ENCODE data around the gene NLRP12. TPM values are rescaled to one million over a fixed set of nuclear protein-coding genes. Genes with fewer than 3 reads are reported as not detected.
A peak's percentile ranks its signal among the peaks of the same experiment; 100 is the strongest.
"Not testable (repeated sequence)": the region's sequence is repeated elsewhere in the genome, so short reads cannot be mapped to it uniquely, and the experiment has no call there.

The NLRP12 gene
- total RNA-seq, 2 experiments from 2014 or later: not detected

- intact Hi-C loops (cut with micrococcal nuclease; ENCODE audit: unreplicated experiment): no loop called here
- no peaks in the 10 kb centered on the region for H3K9me2 ChIP-seq (ENCODE audit: insufficient read depth, low read length)
- H2AFZ ChIP-seq (ENCODE audit: low read length): no peak overlapping the region
- ChIA-PET POLR2A (no interaction called here), CTCF (ENCODE audit: unreplicated experiment) (no interaction called here)
- no peaks in the 10 kb centered on the region for H4K20me1 ChIP-seq (ENCODE audit: insufficient read depth, low read length)
- no TSS peak for BruUV-seq (replicated peaks)
- no peak for DNase-seq (ENCODE audit: low spot score)
- no peak for TF ChIP-seq CTCF (conservative IDR thresholded peaks at IDR 0.05; ENCODE audit: low read length)
- TF ChIP-seq EZH2phosphoT487 (IDR thresholded peaks at IDR 0.05; ENCODE audit: borderline replicate concordance, low read depth, low read length): no peak
- H3K9me3 ChIP-seq (ENCODE audit: low read length): no peaks in the 10 kb centered on the region
- H3K4me1 ChIP-seq (ENCODE audit: insufficient read depth, low read length, poor library complexity, severe bottlenecking): no peaks in the 10 kb centered on the region
- H3K4me2 ChIP-seq (ENCODE audit: low read length): no peak overlapping the region
- H3K4me3 ChIP-seq (ENCODE audit: low read depth, low read length, poor library complexity, severe bottlenecking): no peak overlapping the region
- H3K79me2 ChIP-seq (ENCODE audit: insufficient read depth, low read depth, low read length): no peaks in the 10 kb centered on the region
- no peaks in the 10 kb centered on the region for H3K36me3 ChIP-seq (ENCODE audit: insufficient read depth, low read length)
- no peak overlapping the region for H3K27ac ChIP-seq (ENCODE audit: low read depth, low read length, poor library complexity, severe bottlenecking)
These were observed 50.1 kb downstream of the NLRP12 start for GRCh38 chr19:53773999-53774398.

- CTCF ChIA-PET (ENCODE audit: unreplicated experiment): no interaction called here
These were observed 51.2 kb downstream of the NLRP12 start for GRCh38 chr19:53772943-53773342.

GRCh38 chr19:53771144-53771543, 53.0 kb downstream of the NLRP12 start:
- Histone ChIP-seq H3K4me1 (ENCODE audit: insufficient read depth, low read length, poor library complexity, severe bottlenecking) (no peaks in the 10 kb centered on the region), H2AFZ (ENCODE audit: low read length) (no peak overlapping the region), H3K79me2 (ENCODE audit: insufficient read depth, low read depth, low read length) (no peaks in the 10 kb centered on the region), H3K4me2 (ENCODE audit: low read length) (no peak overlapping the region), H3K9me2 (ENCODE audit: insufficient read depth, low read length) (no peaks in the 10 kb centered on the region), H4K20me1 (ENCODE audit: insufficient read depth, low read length) (no peaks in the 10 kb centered on the region), H3K36me3 (ENCODE audit: insufficient read depth, low read length) (no peaks in the 10 kb centered on the region), H3K27ac (ENCODE audit: low read depth, low read length, poor library complexity, severe bottlenecking) (no peak overlapping the region), H3K9me3 (ENCODE audit: low read length) (no peaks in the 10 kb centered on the region), H3K4me3 (ENCODE audit: low read depth, low read length, poor library complexity, severe bottlenecking) (no peak overlapping the region)
- DNase-seq (ENCODE audit: low spot score): no peak
- POLR2A ChIA-PET: no interaction called here
- TF ChIP-seq CTCF (conservative IDR thresholded peaks at IDR 0.05; ENCODE audit: low read length) (no peak), EZH2phosphoT487 (IDR thresholded peaks at IDR 0.05; ENCODE audit: borderline replicate concordance, low read depth, low read length) (no peak)
- BruUV-seq (replicated peaks): no TSS peak
- CTCF ChIA-PET (ENCODE audit: unreplicated experiment): no interaction called here
- intact Hi-C loops (cut with micrococcal nuclease; ENCODE audit: unreplicated experiment): no loop called here

More at GRCh38 chr19:53772943-53773342, 51.2 kb downstream of the NLRP12 start:
- no peak overlapping the region for H3K27ac ChIP-seq (ENCODE audit: low read depth, low read length, poor library complexity, severe bottlenecking)
- no peaks in the 10 kb centered on the region for H3K4me1 ChIP-seq (ENCODE audit: insufficient read depth, low read length, poor library complexity, severe bottlenecking)
- H3K9me2 ChIP-seq (ENCODE audit: insufficient read depth, low read length): no peaks in the 10 kb centered on the region
- no peaks in the 10 kb centered on the region for H3K36me3 ChIP-seq (ENCODE audit: insufficient read depth, low read length)
- H3K9me3 ChIP-seq (ENCODE audit: low read length): no peaks in the 10 kb centered on the region
- POLR2A ChIA-PET: no interaction called here
- no peaks in the 10 kb centered on the region for H4K20me1 ChIP-seq (ENCODE audit: insufficient read depth, low read length)
- intact Hi-C loops (cut with micrococcal nuclease; ENCODE audit: unreplicated experiment): no loop called here
- peak; percentile 79 for TF ChIP-seq CTCF (conservative IDR thresholded peaks at IDR 0.05; ENCODE audit: low read length)
- TF ChIP-seq EZH2phosphoT487 (IDR thresholded peaks at IDR 0.05; ENCODE audit: borderline replicate concordance, low read depth, low read length): no peak
- H3K4me3 ChIP-seq (ENCODE audit: low read depth, low read length, poor library complexity, severe bottlenecking): no peak overlapping the region
- H3K4me2 ChIP-seq (ENCODE audit: low read length): no peak overlapping the region
- BruUV-seq (replicated peaks): no TSS peak
- H3K79me2 ChIP-seq (ENCODE audit: insufficient read depth, low read depth, low read length): no peaks in the 10 kb centered on the region
- peak; percentile 54 for DNase-seq (ENCODE audit: low spot score)
- no peak overlapping the region for H2AFZ ChIP-seq (ENCODE audit: low read length)

GRCh38 chr19:53769696-53770309, 54.3 kb downstream of the NLRP12 start:
- POLR2A ChIA-PET; H3K79me2 ChIP-seq (ENCODE audit: insufficient read depth, low read depth, low read length); DNase-seq (ENCODE audit: low spot score); H3K4me2 ChIP-seq (ENCODE audit: low read length); intact Hi-C loops (cut with micrococcal nuclease; ENCODE audit: unreplicated experiment); H3K9me2 ChIP-seq (ENCODE audit: insufficient read depth, low read length); H3K4me3 ChIP-seq (ENCODE audit: low read depth, low read length, poor library complexity, severe bottlenecking); H3K27ac ChIP-seq (ENCODE audit: low read depth, low read length, poor library complexity, severe bottlenecking); H4K20me1 ChIP-seq (ENCODE audit: insufficient read depth, low read length); CTCF ChIA-PET (ENCODE audit: unreplicated experiment); H3K36me3 ChIP-seq (ENCODE audit: insufficient read depth, low read length); H3K9me3 ChIP-seq (ENCODE audit: low read length); H2AFZ ChIP-seq (ENCODE audit: low read length); H3K4me1 ChIP-seq (ENCODE audit: insufficient read depth, low read length, poor library complexity, severe bottlenecking); BruUV-seq (replicated peaks): not testable (repeated sequence)
